Measurements from ENCODE around the gene SVOPL. TPM values are rescaled to one million over a fixed set of nuclear protein-coding genes. Genes with fewer than 3 reads are reported as not detected.
"Not testable (repeated sequence)": the region's sequence is repeated elsewhere in the genome, so short reads cannot be mapped to it uniquely, and the experiment has no call there.

The SVOPL gene
- total and polyA plus RNA-seq, 9 of the 15 experiments (the other 6 are each of a cell fraction or from before 2014, with no cell fraction given), result 0.13 to 0.42 (median 0.20) TPM; not detected in 6

- intact Hi-C loops (cut with micrococcal nuclease), result loop anchor here (5.0 kb wide), 2 partner anchors 88 to 733 kb away; partner anchors contain the start of gene CREB3L2
- Histone ChIP-seq H4K20me1 (replicated peaks; ENCODE audit: control insufficient read depth, insufficient read depth, low read length) (no peaks in the 10 kb centered on the region), H3K79me2 (ENCODE audit: control insufficient read depth, insufficient read depth, low read length) (no peaks in the 10 kb centered on the region), H3K4me1 (replicated peaks in 1 of 2; ENCODE audit: control insufficient read depth in 2 of 2, insufficient read depth in 2 of 2, low read length in 2 of 2) (no peaks in the 10 kb centered on the region), H3K9me3 (replicated peaks; ENCODE audit: control insufficient read depth, insufficient read depth, low read depth, low read length) (0 out of 2 replicates have a peak, but pooled peaks cover 3% of the 10 kb centered on the region), H3K36me3 (ENCODE audit: control insufficient read depth, insufficient read depth, low read length) (no peaks in the 10 kb centered on the region), H3K4me3 (no peak overlapping the region), H3K27ac (ENCODE audit: extremely low read depth, low read depth, low read length) (no peak overlapping the region), H3K27me3 (ENCODE audit: control insufficient read depth in 2 of 2, insufficient read depth in 2 of 2, low read length in 2 of 2) (peaks cover 6 to 20% of the 10 kb centered on the region in 2 experiments; a peak in 4 of 5 replicates), H3K9me1 (ENCODE audit: control insufficient read depth, insufficient read depth, low read length) (no peaks in the 10 kb centered on the region), H2AFZ (ENCODE audit: low read depth, low read length) (no peak overlapping the region), H3K4me2 (ENCODE audit: insufficient read depth, low read length) (no peak overlapping the region), H3K9ac (ENCODE audit: insufficient read depth in 1 of 2, low read depth in 2 of 2, low read length in 2 of 2) (no peak overlapping the region)
- WGBS (ENCODE audit: insufficient coverage, low coverage, missing lambda C conversion rate), result under 1% methylated on average over 6 of the region's 6 CpGs
- no peak for DNase-seq (ENCODE audit: extremely low read depth in 1 of 4, low spot score in 3 of 4)
- no TSS peak for BruUV-seq (replicated peaks)
- in situ Hi-C loops (cut with MboI), result loop anchor here (5.0 kb wide), 2 partner anchors 558 to 828 kb away; no protein-coding TSS in a partner anchor
- no peak for FAIRE-seq
- POLR2A ChIA-PET, result no interaction called here
- CTCF ChIA-PET (ENCODE audit: low intra/inter-chr PET ratio), result no interaction called here
- no peak for ATAC-seq
- no peak for TF ChIP-seq WHSC1 (IDR thresholded peaks at IDR 0.05; ENCODE audit: low read length)
- TF ChIP-seq USF1 (CRISPR knock-in tag; IDR thresholded peaks at IDR 0.05), result 0 out of 2 replicates have a peak, but pooled peaks have one; percentile 25
These were observed 34.2 kb upstream of the SVOPL start for GRCh38 chr7:138735399-138735798.

- FAIRE-seq; H3K4me3 ChIP-seq; H3K27ac ChIP-seq (ENCODE audit: extremely low read depth, low read depth, low read length); H3K9me3 ChIP-seq (replicated peaks; ENCODE audit: control insufficient read depth, insufficient read depth, low read depth, low read length); H3K79me2 ChIP-seq (ENCODE audit: control insufficient read depth, insufficient read depth, low read length); H4K20me1 ChIP-seq (replicated peaks; ENCODE audit: control insufficient read depth, insufficient read depth, low read length); in situ Hi-C loops (cut with MboI); H3K4me1 ChIP-seq (replicated peaks in 1 of 2; ENCODE audit: control insufficient read depth in 2 of 2, insufficient read depth in 2 of 2, low read length in 2 of 2); H3K9me1 ChIP-seq (ENCODE audit: control insufficient read depth, insufficient read depth, low read length); DNase-seq (ENCODE audit: extremely low read depth in 1 of 4, low spot score in 3 of 4); CTCF ChIA-PET (ENCODE audit: low intra/inter-chr PET ratio); BruUV-seq (replicated peaks); H3K9ac ChIP-seq (ENCODE audit: insufficient read depth in 1 of 2, low read depth in 2 of 2, low read length in 2 of 2); intact Hi-C loops (cut with micrococcal nuclease); H3K4me2 ChIP-seq (ENCODE audit: insufficient read depth, low read length); H2AFZ ChIP-seq (ENCODE audit: low read depth, low read length); H3K36me3 ChIP-seq (ENCODE audit: control insufficient read depth, insufficient read depth, low read length); ATAC-seq: not testable (repeated sequence)
- POLR2A ChIA-PET, result interaction anchor here (0.7 kb wide), 2 partner anchors 16 to 846 kb away, joined by 3 to 4 read pairs; no protein-coding TSS in a partner anchor
- WGBS (ENCODE audit: insufficient coverage, low coverage, missing lambda C conversion rate), result 2% methylated on average over 5 of the region's 5 CpGs
- peaks cover 29 to 41% of the 10 kb centered on the region in 2 experiments for H3K27me3 ChIP-seq (ENCODE audit: control insufficient read depth in 2 of 2, insufficient read depth in 2 of 2, low read length in 2 of 2)
These were observed 30.6 kb upstream of the SVOPL start for GRCh38 chr7:138731733-138732132.

All from K562 (cell line).